Hematopoietic multipotent progenitor cell treated with erythropoietin and hydrocortisone succinate and interleukin-3 and kit ligand, for 8 days (in vitro differentiated cells): ENCODE results near the gene ITPK1.

Experiments
- DNase-seq: peaks from one replicate; pipeline ENCODE4 v3.0.0-alpha.2; 2015

The ITPK1 gene

DNA sequence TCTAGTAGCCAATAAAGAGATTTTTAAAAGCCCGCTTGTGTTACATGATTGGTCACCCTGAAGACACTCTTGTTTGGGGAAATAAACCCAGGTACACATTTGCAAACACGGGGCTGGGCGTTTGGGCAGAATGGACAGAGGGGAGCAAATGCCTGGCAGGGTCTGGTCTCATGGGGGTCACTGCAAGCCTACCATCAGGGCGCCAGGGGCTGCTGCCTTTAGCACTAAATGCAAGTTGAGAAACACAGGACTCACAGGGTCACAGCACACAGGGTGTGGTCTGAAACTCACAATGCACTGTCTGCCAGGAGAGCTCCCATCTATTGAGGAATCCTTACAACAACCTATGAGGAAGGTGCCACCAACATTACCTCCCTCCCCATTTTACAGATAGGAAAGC, 130.2 kb downstream of the ITPK1 start:
- no peak for DNase-seq

DNA sequence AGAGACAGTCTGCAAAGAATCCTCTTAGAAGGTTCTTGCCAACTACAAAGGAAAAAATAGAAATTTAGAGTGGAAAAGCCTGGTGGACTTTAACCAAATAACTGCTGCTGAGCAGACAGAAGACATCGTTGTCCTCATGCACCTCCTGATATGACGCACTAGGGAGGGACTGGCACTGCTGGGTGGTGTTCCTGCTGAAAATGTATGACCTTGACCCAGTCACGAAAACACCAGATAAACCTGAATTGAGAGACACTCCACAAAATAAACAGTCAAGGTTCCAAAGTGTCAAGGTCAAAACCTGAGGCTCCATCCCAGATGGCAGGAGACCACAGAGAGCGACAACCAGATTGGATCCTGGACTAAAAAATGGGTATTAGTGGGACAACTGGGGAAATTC, 130.8 kb downstream of the ITPK1 start:
- DNase-seq, result no peak

DNA sequence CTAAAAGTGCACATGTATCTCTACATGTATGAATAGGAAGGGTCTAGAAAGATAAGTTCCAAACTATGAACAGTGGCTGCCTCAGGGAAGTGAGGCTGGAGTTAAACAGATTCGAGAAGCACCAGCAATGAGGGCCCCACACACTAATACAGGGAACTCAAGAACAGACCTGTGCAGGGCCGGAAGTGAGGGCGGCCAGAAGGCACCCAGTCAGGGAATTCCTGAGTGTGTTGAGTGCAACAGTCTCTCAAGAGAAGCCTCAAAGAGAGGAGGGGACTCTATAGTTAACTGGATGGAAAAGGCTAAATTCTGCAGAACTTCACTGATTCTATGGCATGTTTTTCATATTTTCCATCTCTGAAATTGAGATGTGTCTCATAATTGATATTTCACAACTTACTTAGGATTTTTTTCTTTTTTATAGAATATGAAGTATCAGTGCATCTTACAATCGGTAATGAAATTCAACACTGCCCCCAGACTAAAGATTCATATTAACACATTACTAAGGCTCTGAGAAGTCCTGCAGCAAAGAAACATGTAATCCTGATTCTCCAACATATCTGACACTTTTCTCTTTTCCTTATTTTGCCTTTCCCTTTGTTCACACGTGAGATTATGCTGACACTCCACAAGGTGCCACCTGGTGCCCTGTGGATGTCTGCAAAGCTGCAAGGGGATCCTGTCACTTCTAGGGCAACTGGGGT, 131.5 kb downstream of the ITPK1 start:
- no peak for DNase-seq

DNA sequence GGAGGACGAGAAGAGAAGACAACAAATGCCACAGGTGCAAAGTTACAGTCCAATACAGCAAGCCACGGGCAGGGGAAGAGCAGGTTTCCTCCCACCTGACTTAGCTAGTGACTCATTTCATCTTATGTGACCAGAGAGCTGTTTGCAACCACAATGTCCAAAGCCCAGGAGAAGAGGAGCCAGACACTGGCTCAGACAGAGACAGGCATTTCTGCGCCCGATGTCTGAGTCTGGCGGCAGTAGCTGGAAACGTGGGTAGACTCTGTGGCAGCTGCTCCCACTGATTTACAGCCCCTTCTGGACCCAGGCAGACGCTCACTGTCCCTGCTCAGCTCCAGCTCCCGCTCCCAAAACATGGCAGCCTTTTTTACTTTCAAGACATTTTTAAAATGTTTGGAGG, 132.8 kb downstream of the ITPK1 start:
- no peak for DNase-seq

DNA sequence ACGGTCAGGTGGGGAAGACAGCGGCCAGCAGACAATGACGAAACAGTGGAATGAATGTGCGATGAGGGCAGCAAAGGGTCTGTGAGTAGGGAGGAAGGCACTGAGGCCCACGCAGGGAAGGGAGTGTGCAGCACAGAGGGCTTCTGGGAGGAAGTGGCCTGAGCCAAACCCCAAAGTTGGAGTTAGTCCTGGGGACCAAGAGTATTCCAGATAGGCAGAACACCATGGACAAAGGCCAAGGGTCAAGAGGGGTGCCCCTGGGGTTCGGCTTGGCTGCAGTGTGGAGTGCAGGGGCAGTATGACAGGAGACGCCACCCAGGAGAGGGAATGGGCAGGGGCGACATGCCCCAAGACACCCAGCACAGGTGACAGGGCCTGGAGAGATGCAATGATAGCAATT, 134.0 kb downstream of the ITPK1 start:
- DNase-seq, result no peak

DNA sequence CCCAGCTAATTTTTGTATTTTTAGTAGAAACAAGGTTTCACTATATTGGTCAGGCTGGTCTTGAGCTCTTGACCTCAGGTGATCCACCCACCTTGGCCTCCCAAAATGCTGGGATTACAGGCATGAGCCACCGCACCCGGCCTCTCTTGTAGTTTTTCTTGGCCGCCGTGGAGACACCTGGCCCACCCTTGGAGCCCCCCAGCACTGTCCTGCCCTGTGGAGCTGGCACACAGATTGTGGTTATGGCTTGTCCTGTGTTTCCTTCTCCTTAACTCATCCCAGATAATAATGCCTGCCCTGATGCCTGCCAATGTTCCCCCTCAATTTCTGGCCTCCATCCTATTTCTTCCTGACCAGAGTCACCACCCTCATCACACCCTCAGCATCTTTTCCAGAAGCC, 134.9 kb downstream of the ITPK1 start:
- no peak for DNase-seq

DNA sequence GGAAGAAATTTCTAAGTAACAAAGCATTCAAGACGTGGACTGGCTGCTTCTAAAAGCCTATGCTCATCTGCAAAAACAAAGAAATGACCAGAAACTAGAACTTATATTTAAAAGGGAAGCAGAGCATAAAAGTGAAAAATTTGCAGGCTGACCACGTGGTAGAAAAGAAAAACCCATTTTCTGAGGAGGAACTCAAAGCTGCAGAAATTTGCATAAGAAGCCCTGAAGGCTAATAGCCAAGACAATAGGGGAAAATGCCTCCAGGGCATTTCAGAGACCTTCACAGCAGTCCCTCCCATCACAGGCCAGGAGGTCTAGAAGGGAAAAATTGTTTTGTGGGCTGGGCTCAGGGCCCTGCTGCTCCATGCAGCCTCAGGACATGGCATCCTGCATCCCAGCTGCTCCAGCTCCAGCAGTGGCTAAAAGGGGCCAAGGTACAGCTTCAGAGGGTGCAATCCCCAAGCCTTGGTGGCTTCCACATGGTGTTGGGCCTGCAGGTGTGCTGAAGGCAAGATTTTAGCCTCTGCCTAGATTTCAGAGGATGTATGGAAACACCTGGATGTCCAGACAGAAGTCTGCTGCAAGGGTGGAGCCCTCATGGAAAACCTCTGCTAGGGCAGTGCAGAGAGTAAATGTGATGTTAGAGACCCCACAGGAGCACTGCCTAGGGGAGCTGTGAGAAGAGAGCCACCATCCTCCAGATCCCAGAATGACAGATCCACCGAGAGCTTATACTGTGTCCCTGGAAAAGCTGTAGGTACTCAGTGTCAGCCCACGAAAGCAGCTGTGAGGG, 137.3 kb downstream of the ITPK1 start:
- DNase-seq, result no peak

DNA sequence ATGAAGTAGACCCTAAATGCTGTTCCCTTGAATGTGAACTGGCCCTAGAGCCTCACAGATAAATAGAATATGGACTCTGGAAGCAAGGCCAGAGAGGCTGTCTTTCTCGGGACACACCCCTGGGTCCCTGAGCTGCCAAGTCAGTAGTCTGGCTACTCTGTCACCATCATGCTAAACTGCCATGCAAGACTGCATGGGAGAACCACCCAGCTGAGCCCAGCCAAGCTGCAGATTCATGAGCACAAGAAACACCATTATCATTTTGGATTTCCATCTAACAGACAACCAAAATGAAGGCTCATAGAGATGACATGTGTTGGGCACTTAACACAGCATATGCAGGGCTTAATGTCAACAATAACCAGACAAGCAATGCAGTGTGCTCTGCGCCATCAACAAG, 139.5 kb downstream of the ITPK1 start:
- DNase-seq, result no peak

DNA sequence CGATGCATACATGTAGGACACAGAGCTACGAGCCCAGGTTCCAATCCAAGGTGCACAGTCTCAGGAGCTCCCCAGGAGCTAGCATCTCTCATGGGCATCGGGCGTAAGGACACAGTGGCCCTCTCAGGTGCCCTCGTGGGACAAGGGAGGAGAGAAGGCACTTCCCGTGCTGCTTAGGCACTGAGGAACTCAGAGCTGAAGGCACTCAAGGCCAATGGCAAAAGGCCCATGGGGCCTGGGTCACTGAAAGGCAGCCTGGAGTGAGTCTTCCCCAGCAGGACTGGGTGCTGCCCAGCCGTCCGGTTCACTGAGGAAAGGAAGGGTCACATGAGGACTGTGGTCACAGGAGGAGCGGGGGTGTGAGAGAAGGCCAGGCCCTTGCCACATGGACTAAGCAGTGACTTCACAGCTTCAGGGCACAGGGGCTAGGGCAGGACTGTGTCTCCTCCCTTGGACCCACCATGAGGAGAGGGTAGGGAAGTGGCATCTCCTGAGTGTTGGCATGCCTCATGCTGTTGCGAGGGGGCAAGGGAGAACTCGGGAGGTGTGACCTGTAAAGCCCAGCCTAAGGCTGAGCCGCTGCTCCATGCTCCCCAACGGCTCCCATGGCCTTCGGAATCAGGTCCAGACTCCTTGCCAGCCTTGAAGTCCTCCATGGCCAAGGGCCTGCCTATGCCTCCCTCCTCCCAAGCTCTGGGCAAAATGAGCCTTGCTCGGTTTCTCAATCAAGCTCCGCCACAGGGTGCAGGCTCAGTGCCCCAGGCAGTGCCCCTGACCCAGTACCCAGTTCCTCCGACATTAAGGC, 141.0 kb downstream of the ITPK1 start:
- no peak for DNase-seq

DNA sequence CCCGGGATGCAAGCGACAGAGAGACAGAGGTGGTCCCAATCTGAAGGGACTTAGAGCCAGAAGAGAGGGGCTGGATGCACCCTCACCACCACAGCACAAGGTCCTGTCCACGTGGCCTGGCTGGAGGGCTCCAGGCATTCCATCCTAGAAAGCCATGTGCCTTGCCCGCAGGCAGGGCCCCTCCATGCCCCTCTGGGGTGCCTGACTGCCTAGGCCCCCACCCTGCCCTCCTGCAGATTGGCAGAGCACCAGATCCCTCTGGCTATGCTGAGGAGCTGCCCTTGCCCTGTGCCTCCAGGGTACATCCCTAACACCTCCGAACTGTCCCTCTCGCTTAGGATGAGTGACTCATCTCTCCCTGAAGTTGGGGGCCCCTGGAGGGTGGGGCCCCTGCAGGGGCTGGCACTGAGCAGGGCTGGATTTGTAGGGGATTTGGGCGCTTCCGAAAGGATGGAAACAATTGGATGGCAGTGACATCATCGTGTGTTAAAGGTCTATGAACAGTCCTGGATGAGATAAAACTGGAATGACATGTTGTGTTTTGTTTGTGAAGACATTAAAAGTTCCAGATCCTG, 141.8 kb downstream of the ITPK1 start:
- DNase-seq, result no peak

DNA sequence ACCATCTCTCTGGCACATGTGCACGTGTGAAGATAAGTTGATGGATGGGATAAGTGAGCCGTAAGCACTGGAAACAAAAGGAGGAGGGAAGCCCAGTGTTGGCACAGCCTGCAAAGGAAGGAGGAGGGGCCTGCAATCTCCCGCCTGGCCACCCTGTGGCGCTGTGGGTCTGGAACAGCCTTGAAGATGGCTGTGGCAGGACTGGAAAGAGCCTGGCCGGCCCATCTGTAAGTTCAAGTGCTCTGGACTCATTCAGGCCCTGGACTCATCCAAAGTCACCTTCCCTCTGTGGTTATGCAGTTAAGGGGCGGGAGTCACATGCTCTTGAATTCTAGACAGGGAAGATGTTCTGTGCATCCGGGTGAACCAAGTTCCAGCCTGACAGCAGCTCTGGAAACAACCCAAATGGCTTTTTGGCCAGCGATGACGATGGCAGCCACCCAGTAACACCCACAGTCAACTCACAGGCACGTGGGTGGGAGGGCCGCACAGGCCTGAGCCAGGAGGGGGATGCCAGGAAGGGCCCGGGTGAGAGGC, 142.4 kb downstream of the ITPK1 start:
- DNase-seq, result peak; percentile 40

DNA sequence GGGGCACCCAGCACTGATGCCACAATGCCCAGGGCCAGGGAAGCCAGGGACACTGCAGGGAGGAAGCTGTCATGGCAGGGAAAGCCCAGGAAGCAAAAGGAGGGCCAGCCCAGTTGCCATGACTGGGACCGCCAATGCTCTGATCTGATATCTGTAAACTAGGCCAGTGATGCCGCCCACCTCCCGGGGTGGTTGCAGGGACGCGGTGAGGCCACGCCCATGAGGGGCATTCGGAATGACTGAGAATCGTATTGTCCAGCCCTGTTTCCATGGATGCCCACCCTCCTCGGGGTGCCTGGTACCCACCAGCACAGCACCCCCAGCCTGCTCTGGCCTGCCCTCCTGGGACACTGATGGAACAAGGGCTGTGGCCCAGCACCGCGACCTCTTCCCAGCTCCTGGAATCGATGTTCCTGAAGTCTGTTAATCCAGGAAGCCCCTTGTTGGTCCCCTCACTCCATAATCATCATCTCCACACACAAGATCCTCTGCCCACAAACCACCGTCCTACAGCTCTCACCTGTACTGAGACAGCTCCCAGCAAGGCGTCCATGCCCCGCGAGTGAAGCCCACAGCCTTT, 144.0 kb downstream of the ITPK1 start:
- no peak for DNase-seq

DNA sequence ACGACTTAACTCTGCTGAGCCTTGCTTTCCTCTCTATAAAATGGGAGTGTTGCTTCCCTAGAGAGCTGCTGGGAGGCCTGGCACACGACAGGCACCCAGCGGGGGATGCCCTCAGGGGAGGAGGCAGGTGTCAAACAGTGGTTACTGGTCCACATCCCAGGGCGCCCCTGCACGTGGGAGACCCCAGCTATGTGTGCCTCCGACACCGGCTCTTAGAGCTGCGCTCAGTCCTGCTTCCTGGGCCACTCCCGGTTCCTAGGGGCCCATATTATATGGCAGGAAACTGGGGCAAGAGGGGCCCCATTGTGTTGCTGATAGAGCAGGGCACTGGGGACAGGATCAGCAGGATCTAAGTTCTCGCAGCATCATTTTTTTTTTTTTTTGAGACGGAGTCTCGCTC, 145.5 kb downstream of the ITPK1 start:
- DNase-seq, result no peak

DNA sequence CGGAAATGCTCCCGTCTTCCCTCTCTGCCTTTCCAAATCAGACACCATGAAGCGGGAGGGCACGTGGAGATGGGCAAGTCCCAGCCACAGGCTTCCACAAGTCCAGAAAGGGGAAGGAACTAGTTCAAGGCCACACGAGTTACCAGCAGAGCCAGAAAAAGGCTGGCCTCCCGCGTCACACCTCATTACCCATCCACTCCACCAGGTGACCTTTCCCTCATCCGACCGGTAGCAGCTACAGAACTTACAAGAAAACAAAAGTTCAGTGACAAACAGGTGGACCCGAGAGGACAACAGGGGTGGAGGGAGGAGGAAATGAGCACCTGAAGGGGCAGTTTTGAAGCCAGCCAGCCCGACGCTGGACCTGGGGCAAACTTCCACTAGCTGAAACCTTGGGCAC, 145.9 kb downstream of the ITPK1 start:
- DNase-seq, result no peak

DNA sequence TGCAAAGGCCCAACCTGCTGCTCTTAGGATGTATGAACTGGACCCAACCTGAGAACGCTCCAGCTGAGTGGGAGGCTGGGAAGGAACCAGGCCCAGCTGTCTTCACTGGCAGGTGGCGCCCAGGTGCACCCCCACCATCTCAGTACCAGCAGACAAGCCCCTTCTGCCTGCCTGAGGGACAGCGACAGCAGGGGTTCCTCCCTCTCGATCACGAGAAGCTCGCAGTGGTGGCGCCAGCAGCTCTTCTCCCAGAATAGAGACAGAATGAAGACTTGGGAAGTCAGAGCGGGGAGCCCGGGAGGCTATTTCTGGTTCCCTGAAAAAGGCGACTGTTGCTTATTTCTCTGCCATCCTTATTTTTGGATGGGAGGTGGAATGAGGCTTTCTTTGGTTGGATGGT, 146.3 kb downstream of the ITPK1 start:
- DNase-seq, result no peak

DNA sequence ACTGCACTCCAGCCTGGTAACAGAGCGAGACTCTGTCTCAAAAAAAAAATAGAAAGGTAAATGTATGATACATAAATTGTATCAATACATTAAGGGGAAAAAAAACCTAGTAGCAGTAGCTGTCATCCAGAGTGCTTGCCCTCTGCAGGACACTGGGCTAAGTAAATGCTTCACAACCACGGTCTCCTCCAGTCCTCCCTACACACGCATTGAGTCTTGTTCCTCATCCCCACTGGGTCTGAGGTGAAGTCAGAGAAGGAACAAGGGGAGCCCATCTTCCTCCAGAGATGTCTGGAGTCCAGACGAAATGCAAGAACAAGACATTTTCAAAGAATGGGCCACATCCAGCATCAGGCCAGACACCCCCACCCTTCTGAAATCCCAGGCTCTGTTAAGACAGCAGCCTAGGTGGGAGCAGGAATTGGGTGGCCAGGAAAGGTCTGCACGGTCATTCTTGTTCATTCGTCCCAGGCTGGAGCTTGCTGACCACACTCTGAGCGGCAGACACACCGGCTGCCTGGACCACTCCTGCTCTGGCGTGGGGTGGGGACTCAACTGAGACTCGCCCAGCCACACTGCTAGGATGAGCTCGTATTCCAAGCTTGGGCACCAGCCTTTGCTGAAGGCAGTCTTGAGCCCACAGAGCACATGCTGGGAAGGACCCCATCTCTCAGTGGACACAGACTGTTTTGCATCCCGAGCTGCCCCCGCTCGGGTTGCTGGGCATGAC, 147.3 kb downstream of the ITPK1 start:
- no peak for DNase-seq

DNA sequence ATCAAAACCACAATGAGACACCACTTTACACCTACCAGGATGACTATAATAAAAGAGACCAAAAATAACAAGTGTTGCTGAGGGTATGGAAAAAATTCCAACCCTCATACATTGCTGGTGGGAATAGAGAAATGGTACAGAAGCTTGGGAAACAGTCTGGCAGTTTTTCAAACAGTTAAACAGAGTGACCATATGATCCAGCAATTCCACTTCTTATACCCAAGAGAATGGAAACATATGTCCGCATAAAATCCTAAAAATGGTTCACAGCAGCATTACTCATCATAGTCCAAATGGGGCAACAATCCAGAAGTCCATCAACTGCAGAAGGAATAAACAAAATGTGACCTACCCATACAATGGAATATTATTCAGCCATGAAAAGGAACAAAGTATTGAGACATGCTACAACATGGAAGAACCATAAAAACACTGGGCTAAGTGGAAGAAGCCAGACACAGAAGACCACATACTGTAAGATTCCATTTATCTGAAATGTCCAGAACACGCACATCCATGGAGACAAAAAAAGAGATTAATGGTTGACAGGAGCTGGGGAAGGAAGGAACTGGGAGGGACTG, 148.3 kb downstream of the ITPK1 start:
- no peak for DNase-seq

DNA sequence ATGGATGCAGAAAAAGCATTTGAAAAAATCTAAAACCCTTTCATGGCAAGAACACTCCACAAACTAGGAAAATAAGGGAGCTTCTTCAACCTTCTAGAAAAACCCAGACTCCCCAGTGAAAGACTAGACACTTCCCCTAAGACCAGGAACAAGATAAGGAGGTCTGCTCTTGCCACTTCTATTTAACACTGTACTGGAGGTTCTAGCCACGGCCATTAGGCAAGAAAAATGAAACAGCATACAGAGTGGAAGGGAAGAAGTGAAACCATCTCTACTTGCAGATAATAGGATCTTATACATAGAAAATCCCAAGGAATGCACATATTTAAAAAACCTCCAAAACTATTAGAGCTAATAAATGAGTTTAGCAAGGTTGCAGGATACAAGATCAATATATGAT, 150.4 kb downstream of the ITPK1 start:
- no peak for DNase-seq

DNA sequence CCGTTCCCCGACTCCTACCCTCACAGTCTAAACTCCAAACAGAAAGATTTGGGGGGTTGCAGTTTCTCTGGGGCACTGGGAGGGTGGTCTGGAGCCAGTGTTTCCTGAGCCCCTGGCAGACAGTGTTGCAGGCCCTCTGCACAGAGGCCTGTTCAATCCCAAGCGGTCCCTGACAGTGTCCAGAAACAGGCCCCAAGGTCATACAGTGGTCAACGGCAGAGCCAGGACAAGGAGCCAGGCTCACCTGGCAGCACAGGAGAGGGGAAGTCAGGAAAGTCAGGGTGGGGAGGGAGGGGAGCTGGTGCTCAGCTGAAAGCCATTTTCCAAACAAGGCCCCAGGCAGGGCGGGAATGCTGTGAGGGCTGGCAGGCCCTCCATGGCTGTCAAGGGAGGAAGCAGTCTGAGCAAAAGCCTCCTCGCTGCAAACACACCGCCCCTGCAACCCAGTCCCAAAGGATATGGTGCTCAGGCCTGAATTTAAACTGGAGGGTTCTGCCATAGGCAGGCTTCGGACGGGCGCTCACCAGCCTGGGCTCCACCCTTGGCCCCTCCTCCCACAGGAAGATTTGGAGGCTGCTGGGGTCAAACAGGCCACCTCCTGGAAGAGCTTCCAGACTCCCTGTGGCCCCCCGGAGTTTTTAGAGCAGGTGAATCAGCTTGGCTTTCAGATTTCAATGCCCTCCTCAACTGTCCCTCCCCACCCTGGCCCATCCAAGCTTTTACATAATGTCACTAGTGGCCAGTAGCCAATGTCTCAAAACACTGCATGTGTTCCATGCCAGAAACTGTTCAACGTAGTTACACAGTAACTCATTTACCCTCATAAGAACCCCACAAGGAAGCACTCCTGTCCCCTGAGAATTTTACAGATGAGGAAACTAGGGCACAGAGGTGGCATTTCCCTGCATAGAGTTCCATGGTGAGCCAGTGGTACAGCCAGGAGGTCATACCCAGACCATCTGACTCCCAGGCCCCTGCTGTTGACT, 151.3 kb downstream of the ITPK1 start:
- no peak for DNase-seq
